Hematopoietic multipotent progenitor cell (in vitro differentiated cells): ENCODE results near the gene RNF150. TPM values are rescaled to one million over a fixed set of nuclear protein-coding genes. Genes with fewer than 3 reads are reported as not detected.
A peak's percentile ranks its signal among the peaks of the same experiment; 100 is the strongest.

Source experiments
- DNase-seq, 3 donors: peaks; one replicate each; pipeline ENCODE4 v3.0.0-alpha.2; 2011 to 2015; ENCODE audit warnings: low read depth in 2 of 3, low spot score in 2 of 3
- total RNA-seq: library from RNA; depleted of rRNA; stranded (reverse); fragments of >200 nt; gene quantifications from one replicate; pipeline ENCODE4 v1.2.3, GENCODE V29; 2012

Gene RNF150
- total RNA-seq, 1 donor: 4.0 TPM

DNA sequence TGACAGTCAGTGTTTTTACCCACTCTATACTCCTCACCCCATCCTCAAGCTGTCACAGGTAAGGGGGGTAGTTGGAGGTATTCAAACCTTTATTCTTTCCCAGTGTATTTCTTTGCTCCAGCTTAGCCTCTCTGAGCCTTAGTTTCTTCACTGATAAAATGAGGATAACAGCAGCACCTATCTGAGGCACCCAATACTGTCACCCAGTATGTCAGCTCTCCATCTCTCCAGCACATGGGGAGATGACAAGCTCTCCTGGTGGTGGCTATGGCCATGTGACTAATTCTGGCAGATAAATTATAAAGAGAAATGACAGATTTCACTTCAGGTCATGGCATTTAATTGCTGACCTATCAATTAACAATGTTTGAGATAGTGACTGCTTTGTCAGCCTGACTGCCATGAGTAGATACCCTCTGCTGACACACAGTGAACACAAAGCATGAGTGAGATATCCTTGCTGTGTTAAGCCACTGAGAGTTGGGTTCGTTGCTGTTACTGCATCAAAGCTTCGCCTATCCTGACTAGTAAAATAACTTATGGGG lies 200.7 kb downstream of the RNF150 start:
- DNase-seq: no peak

DNA sequence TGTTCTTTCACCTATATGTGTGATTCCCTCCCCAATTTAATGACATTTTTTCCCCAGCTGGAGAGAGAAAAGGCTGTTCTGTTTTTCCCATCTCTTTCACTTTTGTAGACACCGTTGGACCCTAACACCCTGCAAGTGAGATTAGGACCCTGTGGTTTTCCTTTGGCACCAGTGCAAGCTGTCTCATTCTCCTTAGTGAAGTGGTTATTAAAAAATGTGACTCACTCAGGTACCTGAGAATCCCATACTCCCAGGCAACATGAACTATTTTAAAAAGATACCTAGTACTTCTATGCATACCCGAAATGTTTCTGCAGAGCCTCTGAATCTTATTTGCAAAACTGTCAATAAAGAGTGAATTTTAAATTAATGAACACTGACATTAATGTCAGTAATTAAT lies 201.4 kb downstream of the RNF150 start:
- DNase-seq: peak in 2 of 3 donors; percentile 35 to 54

GRCh38 chr4:140930557-140930956 lies 202.7 kb downstream of the RNF150 start:
- DNase-seq: no peak

- DNase-seq: peak in 1 of 3 donors; percentile 42
Observed at GRCh38 chr4:140930011-140930410, 203.3 kb downstream of the RNF150 start.

DNA sequence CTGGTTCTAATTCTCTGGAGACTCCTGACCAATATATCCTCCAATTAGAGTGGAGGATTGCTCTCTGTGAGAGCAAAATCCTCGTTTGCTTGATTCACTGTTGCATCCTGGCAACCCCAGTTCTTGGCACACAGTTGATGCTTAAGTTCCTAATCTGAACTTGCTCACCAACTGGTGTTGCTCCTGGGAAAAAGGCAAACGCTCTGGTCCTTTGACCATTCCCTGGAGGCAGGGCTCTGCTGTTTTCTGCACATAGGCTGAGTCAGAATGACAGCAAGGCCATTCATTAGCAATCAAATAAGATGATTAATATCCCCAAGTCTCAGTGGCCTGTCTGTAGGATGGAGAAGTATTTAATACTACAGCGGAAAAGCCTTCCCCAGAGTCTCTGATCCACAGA lies 204.4 kb downstream of the RNF150 start:
- DNase-seq: no peak

GRCh38 chr4:140926672-140927071 lies 206.6 kb downstream of the RNF150 start:
- DNase-seq: no peak

DNA sequence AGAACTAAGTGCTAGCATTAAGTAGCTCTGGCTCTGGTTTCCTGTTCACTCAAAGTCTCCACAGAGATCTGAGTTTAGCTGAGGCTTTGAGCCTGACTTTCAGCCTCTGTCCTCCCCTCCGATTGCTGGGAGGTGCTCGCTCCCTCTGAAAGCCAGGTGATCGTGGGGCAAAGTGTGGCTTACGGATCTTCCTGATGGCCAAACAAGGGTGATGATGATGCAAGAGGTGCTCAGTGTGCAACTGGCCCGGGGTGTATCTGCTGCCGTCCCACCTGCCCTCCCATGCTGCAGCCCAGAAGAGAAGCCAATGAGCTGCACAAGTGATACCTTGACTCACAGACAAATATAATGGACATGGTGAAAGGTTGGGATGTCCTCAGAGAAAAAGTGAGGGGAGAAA lies 207.9 kb downstream of the RNF150 start:
- no peak for DNase-seq

DNA sequence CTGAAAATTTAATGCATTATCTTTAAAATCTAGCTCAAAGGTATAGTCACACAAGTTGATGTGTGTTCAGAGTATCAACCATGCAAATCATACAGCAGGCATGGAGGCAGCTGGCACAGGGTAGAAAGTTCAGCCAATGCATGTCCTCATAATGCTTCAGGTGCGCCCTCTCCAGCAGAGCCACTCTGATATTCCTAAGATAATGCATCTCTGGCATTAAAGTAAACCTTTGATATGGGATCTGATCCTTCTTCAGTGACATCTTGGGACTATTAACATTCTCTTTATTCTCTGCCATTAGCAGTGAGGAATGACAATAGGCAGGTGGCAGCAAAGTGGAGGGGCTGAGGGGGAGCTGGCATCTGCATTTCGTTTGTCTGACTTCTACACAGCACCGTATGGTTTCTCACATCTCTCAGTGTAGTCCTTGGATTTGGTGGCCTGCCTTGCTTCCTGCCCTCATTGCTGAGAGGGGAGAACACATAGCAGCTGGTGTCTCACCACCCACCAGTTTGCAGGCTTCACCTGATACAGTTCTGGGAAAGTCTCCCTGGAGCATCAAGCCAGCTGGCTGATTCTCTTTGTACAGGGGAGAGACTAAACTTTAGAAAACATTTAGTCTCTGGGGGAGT lies 208.4 kb downstream of the RNF150 start:
- no peak for DNase-seq

DNA sequence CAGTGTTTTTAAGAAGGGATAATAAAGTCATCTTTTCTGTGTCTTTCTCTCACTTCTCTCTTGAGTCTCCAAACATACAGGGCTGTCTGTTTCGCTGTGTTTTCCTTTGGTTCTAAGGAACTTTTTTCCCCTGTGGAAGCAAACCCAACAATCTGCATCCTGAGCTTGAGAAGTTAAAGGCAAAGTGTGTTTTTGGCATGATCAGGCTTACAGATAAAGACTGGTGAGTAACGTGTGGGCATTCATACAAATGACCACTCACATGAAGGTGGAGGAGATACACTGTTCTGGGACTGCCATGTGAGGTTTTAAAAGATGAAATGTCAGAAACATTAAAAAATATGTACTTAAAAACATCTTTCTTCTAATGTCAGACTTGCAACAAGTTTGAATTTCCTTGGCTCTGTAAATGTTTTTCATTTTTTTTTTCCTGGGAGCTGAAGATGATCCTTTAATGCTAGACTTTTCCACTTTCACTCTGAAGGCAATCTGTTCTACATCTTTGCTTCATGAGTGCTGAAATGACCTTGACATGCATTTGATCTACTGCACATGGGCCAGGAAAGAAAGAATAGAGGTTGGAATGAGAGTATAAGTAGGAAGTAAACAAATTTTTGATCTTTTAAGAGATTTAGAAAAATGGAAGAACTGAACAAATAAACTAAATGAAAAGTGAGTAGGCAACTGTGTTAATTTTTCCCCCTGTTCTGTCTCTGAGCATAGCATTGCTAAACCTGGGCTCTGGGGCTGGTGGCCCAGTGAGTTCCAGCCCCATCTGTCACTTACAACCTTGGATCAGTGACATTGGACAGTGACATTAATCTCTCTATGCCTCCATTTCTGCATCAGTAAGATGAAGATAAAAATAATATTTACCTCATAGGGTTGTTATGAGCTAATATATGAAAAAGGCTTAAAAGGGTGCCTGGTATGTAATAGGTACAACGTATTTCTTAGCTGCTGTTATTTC lies 226.0 kb downstream of the RNF150 start:
- no peak for DNase-seq

GRCh38 chr4:140904904-140905303 lies 228.4 kb downstream of the RNF150 start:
- DNase-seq: no peak

DNA sequence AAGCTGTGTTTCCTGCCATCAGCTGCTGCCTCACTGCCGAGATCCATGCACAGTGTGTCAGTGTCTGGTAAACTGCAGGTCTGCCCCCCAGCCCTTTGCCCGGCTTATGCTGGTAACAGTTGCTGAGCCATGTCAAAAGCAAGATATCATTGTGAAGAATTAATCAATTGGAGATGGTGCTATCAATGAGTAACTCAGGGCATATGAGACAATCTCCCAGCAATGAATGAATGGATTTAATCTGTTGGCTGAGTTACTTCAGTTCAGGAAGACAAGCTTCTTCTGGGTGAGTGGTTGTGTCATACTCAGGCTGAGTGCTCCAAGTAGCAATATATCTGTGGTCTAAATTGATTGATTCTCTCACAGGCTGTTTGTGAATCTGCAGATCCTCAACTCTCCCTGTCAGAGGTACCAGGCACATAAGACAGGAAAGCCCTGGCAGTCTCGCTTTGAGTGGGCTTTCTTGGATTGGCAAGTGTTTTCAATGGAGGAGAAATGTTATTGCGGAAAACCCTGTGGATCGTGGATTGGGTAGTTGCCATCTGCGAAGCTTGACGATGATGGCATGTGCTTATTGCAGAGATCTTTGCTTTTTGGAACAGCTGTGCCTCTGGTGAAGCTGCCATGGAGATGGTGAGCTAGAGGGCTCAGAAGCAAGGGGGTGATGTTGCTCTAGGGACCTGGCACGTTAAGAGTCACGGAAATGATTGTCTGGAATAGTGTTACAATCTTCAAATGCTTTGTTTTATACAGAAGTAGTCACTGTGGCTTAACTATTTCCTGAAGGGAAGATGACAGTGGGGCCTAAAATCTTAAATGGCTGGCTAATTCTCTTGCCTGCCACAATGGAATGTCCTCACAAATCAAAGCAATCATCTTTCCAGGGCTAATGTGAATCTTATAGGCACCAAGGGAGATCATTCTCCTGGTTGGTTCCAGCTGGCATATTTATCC lies 229.5 kb downstream of the RNF150 start:
- DNase-seq: no peak

DNA sequence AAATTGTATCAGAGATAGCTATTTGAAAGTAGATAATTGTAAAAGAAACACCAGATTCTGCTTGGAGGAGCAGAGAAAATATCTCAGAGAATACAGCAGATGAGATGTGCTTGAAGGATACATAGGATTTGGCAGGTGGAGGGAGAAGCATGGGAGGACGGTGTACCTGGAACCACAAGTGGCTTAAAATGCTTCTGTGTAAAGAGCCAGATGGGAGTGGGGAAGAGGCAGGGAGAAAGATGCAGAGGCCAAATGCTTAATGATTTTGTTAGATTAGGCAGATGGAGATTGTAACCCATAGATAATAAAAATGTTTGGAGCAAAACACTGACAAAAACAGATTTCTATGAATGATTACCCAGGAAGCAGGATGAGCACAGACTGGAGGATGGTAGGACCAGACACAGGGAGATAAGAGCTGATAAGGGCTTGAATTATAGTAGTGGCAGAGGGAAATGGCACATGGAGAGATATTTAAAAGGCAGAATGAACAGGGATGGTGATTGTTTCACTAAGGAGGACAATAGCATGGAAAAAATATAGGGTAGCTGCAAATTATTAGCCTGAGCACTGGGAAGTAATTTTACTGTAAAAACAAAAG lies 231.4 kb downstream of the RNF150 start:
- no peak for DNase-seq

DNA sequence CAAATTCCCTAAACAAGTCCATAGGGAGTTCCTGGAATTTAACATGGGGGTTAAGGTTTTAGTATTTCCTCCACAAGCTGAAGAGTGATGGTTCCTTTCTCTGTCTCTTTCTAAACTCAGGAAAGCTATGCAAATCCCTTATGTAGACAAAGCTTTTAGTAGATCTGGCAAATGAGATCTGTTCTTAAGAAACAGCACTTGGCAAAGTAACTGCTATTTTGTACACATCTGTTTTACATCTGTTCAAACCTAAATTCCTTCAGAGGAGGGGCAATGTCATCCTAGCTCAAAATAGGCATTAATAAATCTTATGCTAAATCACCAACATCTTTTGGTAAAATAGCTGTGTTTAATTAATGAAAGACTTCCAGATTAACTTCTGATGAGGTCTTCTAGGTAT lies 239.3 kb downstream of the RNF150 start:
- DNase-seq: no peak

GRCh38 chr4:140888054-140888453 lies 245.2 kb downstream of the RNF150 start:
- no peak for DNase-seq

DNA sequence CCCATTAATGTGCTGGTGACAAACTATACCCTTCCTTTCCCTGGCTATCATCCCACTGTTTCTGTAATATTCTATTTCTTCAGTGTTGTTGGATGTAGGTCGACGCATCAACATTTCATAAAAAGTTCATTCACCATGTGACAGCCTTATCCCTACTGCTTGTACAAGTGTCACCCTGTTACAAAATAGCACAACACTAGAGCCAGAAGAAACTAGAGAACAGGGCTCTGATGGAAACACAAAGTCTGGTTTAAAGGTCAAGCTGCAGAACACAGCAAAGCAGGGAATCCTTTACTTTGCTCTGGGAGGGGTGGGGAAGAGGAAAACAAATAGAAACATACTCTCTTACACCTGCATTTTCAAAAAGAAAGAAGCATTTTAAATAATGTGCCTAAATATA lies 245.8 kb downstream of the RNF150 start:
- no peak for DNase-seq

DNA sequence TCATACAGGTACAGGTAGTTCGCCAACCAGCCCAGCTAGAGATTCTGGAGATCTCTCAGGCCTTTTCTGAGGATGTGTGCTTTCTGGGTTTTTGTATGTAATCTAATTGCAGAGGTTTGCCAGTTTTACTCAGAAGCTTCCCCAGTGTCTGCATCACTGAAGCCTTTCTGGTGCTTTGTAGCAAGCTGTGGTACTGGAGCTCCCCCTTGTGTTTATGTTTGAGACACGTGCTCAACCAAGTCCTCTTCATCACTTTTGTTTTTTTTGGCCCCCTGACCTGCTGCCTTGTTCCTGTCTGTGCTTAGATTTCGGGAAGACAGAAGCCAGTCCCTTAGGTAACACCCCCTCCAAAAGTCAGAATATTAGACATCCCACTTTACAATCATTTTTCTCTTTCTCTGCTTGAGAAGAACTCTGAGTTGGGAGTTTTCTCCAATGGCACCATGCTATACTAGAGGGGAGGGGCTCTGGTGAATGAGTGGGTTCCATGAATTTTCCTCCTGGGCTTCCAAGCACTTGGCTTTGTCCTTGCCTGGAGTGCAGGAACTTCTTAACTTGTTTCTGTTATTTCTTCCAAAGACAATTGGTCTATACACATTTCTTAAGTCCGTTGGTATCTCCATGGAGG lies 248.7 kb downstream of the RNF150 start:
- DNase-seq: peak in 2 of 3 donors; percentile 48 to 78

DNA sequence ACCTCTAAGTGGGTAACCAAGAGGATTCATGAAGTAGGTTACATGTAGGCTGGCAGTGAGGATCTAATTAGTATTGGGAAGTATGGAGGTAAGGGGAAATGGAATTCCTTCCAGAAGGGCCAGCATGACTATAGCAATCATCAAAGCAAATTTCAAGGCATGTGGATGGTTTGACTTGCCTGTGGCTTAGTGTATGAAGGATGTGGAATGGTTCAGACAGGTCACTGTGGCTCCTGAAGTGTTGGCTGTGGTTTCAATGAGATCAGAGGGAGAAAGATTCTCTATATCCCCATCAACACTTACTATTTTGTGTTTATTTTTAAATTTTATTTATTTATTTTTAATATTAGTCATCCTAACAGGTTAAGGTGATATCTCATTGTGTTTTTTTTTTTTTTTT lies 255.5 kb downstream of the RNF150 start:
- DNase-seq: no peak

DNA sequence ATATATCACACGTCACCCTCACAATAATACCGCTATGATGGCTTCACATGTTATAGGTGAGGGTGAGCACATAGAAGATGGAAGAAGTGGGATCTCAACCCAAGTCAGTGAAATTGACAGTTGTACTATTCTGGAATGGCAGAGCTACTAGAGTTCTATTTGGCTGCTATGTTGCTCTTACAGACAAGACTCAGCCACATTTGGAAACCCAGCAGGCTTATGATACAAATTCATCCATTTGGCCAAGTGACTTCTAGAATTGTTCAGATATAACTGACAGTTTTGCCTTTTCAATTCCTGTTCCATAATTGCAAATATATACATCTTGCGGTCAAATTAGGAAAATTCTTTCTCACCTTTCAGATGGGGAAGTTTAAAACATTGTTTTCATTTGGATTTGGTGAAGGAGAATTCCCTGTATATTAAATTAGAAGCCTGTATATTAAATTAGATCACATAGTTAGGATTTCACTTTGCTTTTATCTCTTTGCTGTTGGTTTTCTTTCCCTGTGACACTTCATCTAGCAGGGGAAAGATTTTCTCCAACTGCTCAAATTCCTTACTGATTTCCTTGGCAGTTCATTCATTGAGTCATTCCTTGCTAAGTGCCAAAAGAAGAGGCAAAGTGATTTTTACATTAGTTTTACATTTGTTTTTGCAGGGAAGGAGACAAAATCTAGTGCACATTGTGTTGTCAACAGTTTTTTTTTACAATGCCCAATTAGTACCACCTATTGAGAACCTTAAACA lies 256.5 kb downstream of the RNF150 start:
- no peak for DNase-seq
